GM12878 (cell line): ENCODE measurements around the gene AGBL2. TPM values are rescaled to one million over a fixed set of nuclear protein-coding genes. Genes with fewer than 3 reads are reported as not detected.

ENCODE experiments used
- ATAC-seq: fragments of 200-7000 bp; cut with Tn5 transposase; 3 replicates; pipeline ENCODE4 v1.9.1; 2020; ENCODE audit warnings: mild to moderate bottlenecking, moderate library complexity
- BruUV-seq: library from RNA; stranded (reverse); fragments of 400-500 nt; replicated peaks from 2 replicates; lab custom pipeline; 2021; lab: Mats Ljungman, UMichigan
- CTCF ChIA-PET: fragments of 300-600 bp; sonication (Branson Sonifier 250); formaldehyde crosslinking; extraction: SDS; loops from one replicate; lab custom pipeline; 2021; ENCODE audit warnings: inconsistent platforms; lab: Yijun Ruan, JAX
- POLR2A ChIA-PET: fragments of 350-600 bp; formaldehyde crosslinking; extraction: SDS; loops from one replicate; lab custom pipeline; 2021; ENCODE audit warnings: inconsistent platforms; lab: Charles Lee
- RAD21 ChIA-PET: fragments of 300-600 bp; sonication (Branson Sonifier 250); formaldehyde crosslinking; loops from one replicate; lab custom pipeline; 2023; ENCODE audit warnings: antibody characterized with exemption; ENCODE audit not compliant: unreplicated experiment; lab: Charles Lee
- SMC1A ChIA-PET: fragments of 300-600 bp; sonication (Branson Sonifier 250); formaldehyde crosslinking; loops from one replicate; lab custom pipeline; 2023; ENCODE audit not compliant: unreplicated experiment, uncharacterized antibody; lab: Charles Lee
- DNase-seq: peaks from one replicate; pipeline ENCODE4 v3.0.0-alpha.2; 2011; ENCODE audit warnings: low read depth, low spot score
- FAIRE-seq: peaks from 3 replicates; lab custom pipeline; 2011; peaks lifted over from hg19 to GRCh38; lab: Jason Lieb, UNC
- H2AFZ ChIP-seq: 2 replicates; pipeline ENCODE4 v1.6.0; 2011; ENCODE audit warnings: low read depth, low read length, control low read depth; ENCODE audit not compliant: control insufficient read depth
- H3K27ac ChIP-seq: 2 replicates; pipeline ENCODE4 v1.5.1; 2011; ENCODE audit warnings: control low read depth; ENCODE audit not compliant: control insufficient read depth, insufficient read depth
- H3K27me3 ChIP-seq, 2 experiments: replicated peaks in 1 of 2; 2 replicates each; pipeline versions ENCODE4 v1.6.0 to v1.6.1; 2011; ENCODE audit warnings: low read length in 1 of 2; ENCODE audit not compliant: control insufficient read depth in 2 of 2, insufficient read depth in 2 of 2
- H3K36me3 ChIP-seq, 2 experiments: 2 replicates each; pipeline ENCODE4 v1.5.1; 2011; ENCODE audit warnings: low read length in 1 of 2; ENCODE audit not compliant: control insufficient read depth in 2 of 2, insufficient read depth in 2 of 2
- H3K4me1 ChIP-seq: 2 replicates; pipeline ENCODE4 v1.6.1; 2011; ENCODE audit warnings: mild to moderate bottlenecking, low read length, moderate library complexity, mixed read lengths; ENCODE audit not compliant: control insufficient read depth, insufficient read depth
- H3K4me2 ChIP-seq: 2 replicates; pipeline ENCODE4 v1.6.0; 2011; ENCODE audit warnings: control low read depth; ENCODE audit not compliant: control insufficient read depth, insufficient read depth
- H3K4me3 ChIP-seq: fragments of 200-600 bp; sonication (generic); 2 replicates; pipeline ENCODE4 v1.5.1; 2016
- H3K79me2 ChIP-seq: 2 replicates; pipeline ENCODE4 v1.6.0; 2011; ENCODE audit warnings: low read length; ENCODE audit not compliant: control insufficient read depth, insufficient read depth
- H3K9ac ChIP-seq: 2 replicates; pipeline ENCODE4 v1.8.0; 2011; ENCODE audit warnings: low read length, control low read depth, mixed read lengths; ENCODE audit not compliant: control insufficient read depth, insufficient read depth
- H3K9me3 ChIP-seq: replicated peaks from 3 replicates; pipeline ENCODE4 v1.5.1; 2011; ENCODE audit warnings: mild to moderate bottlenecking, low read length; ENCODE audit not compliant: control insufficient read depth, insufficient read depth
- H4K20me1 ChIP-seq: 2 replicates; pipeline ENCODE4 v1.6.0; 2011; ENCODE audit not compliant: control insufficient read depth, insufficient read depth
- CBX3 ChIP-seq: fragments of 200-600 bp; sonication (generic); IDR thresholded peaks from 2 replicates; pipeline ENCODE4 v1.6.1; 2016; ENCODE audit warnings: low read depth, borderline replicate concordance
- DPF2 ChIP-seq: fragments of 450-650 bp; IDR thresholded peaks from 2 replicates; pipeline ENCODE4 v1.6.1; 2017; ENCODE audit warnings: mild to moderate bottlenecking
- EED ChIP-seq: sonication (generic); IDR thresholded peaks from 2 replicates; pipeline ENCODE4 v1.6.1; 2016; ENCODE audit warnings: antibody characterized with exemption, low read depth
- IKZF1 ChIP-seq: fragments of 450-650 bp; conservative IDR thresholded peaks from 2 replicates; pipeline ENCODE4 v1.6.1; 2017; ENCODE audit warnings: antibody characterized with exemption, mild to moderate bottlenecking
- IKZF2 ChIP-seq, 2 experiments: fragments of 450-650 bp; IDR thresholded peaks; 2 replicates each; pipeline ENCODE4 v1.6.1; 2017; ENCODE audit warnings: mild to moderate bottlenecking in 2 of 2, moderate library complexity in 2 of 2
- MEF2B ChIP-seq: fragments of 450-650 bp; IDR thresholded peaks from 2 replicates; pipeline ENCODE4 v1.6.1; 2018; ENCODE audit warnings: mild to moderate bottlenecking, moderate library complexity; ENCODE audit not compliant: partially characterized antibody, poor library complexity, severe bottlenecking
- MTA2 ChIP-seq: fragments of 450-650 bp; IDR thresholded peaks from 2 replicates; pipeline ENCODE4 v1.6.1; 2016; ENCODE audit warnings: low read depth, mild to moderate bottlenecking, moderate library complexity
- NFIC ChIP-seq: IDR thresholded peaks from 2 replicates; pipeline ENCODE4 v1.6.1; 2012; ENCODE audit warnings: low read depth, mild to moderate bottlenecking, inconsistent platforms, low read length, moderate library complexity
- PML ChIP-seq: IDR thresholded peaks from 2 replicates; pipeline ENCODE4 v1.6.1; 2012; ENCODE audit warnings: low read length, inconsistent platforms
- RUNX3 ChIP-seq: IDR thresholded peaks from 2 replicates; pipeline ENCODE4 v1.6.1; 2012; ENCODE audit warnings: low read length, inconsistent platforms
- SP1 ChIP-seq: IDR thresholded peaks from one replicate; pipeline ENCODE4 v1.6.1; 2011; ENCODE audit warnings: low read depth, low read length
- SPI1 ChIP-seq: IDR thresholded peaks from 2 replicates; pipeline ENCODE4 v1.6.1; 2011; ENCODE audit warnings: low read depth, mild to moderate bottlenecking, low read length, moderate library complexity, borderline replicate concordance; ENCODE audit not compliant: insufficient read depth
- SREBF2 ChIP-seq: IDR thresholded peaks from 2 replicates; pipeline ENCODE4 v1.6.1; 2012; ENCODE audit warnings: mild to moderate bottlenecking, low read length
- SUPT20H ChIP-seq: IDR thresholded peaks from 2 replicates; pipeline ENCODE4 v1.6.1; 2011; ENCODE audit warnings: low read depth, mild to moderate bottlenecking, low read length, moderate library complexity, borderline replicate concordance; ENCODE audit not compliant: control insufficient read depth
- SUZ12 ChIP-seq: fragments of 200-600 bp; sonication (generic); IDR thresholded peaks from one replicate; pipeline ENCODE4 v1.6.1; 2018; ENCODE audit warnings: antibody characterized with exemption, mild to moderate bottlenecking; ENCODE audit not compliant: unreplicated experiment
- ZBTB11 ChIP-seq: fragments of 450-650 bp; formaldehyde crosslinking; IDR thresholded peaks from 2 replicates; pipeline ENCODE4 v1.5.0; 2022; ENCODE audit warnings: mild to moderate bottlenecking, missing genetic modification characterization
- WGBS: methylation state at CpG from one replicate; pipeline ENCODE4 v1.1.6; 2016; ENCODE audit warnings: low lambda C conversion rate; ENCODE audit not compliant: insufficient replicate concordance, insufficient coverage; ENCODE audit errors: missing lambda C conversion rate; 5-methylcytosine and 5-hydroxymethylcytosine counted together
- in situ Hi-C: fragments of 300-500 bp; cut with MboI; formaldehyde crosslinking; loops from 9 replicates; pipeline ENCODE4 v1.14.3; 2018; ENCODE audit warnings: mixed read lengths
- intact Hi-C: fragments of 100-400 bp; cut with micrococcal nuclease; formaldehyde crosslinking; loops from one replicate; pipeline ENCODE4 v1.14.2; 2022; ENCODE audit not compliant: unreplicated experiment
- polyA plus RNA-seq, 11 experiments: library from polyadenylated mRNA; depleted of rRNA in 4 of 11; unstranded in 6 of 11; stranded (reverse) in 5 of 11; fragments of >200 nt; fragmentation: Nextera tagmentation in 4 of 11; fragmentation: Illumina TruSeq in 1 of 11; extraction: Ambion mirVana in 4 of 11; extraction: Trizol in 1 of 11; gene quantifications; 1 replicate in 1 of 11; 2 replicates in 10 of 11; pipeline versions ENCODE4 v1.2.1 to v1.2.3, GENCODE V29; 2011 to 2016; ENCODE audit warnings: inconsistent platforms in 2 of 11, missing spikeins in 2 of 11, low read depth in 1 of 11
- total RNA-seq, 4 experiments: library from RNA; depleted of rRNA in 3 of 4; stranded (reverse); fragments of >200 nt in 3 of 4; fragmentation: Illumina TruSeq in 1 of 4; extraction: Trizol in 1 of 4; gene quantifications; 2 replicates each; pipeline versions ENCODE4 v1.2.1 to v1.2.3, GENCODE V29; 2013 to 2021
- TF ChIP-seq, protein P1 (sequence below): fragments of 450-650 bp; IDR thresholded peaks from 2 replicates; pipeline ENCODE4 v1.6.1; 2017; ENCODE audit warnings: mild to moderate bottlenecking

The AGBL2 gene
- total and polyA plus RNA-seq, 10 of the 15 experiments (the other 5 are each of a cell fraction or from before 2014, with no cell fraction given) = 0.93 to 12.2 (median 2.9) TPM

DNA sequence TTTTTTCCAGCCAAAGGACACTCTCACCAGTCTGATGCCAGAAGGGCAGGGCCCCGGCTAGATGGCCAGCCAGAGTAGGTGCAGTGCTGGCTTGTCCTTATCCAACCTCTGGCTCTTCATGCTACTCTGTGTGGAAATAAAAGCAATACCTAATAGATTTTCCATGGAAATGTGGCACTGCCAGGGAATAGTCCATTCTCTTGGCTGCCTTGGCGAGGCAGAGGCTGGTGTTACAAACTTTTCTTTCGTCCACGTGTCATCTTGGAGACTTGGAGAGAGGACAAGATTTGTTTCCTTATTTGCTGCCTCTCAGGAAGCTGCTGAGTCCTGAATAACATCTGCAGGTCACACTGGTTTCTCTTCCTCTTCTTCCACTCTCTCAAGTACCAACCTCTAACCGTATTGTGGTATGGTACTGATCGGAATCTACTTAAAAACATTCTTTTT lies 103.8 kb downstream of the AGBL2 start:
- Histone ChIP-seq H3K79me2 (no peaks in the 10 kb centered on the region), H3K27me3 (no peaks in the 10 kb centered on the region; a peak in 1 of 4 replicates), H3K27ac (no peak overlapping the region), H4K20me1 (no peaks in the 10 kb centered on the region), H3K4me1 (peaks cover 8% of the 10 kb centered on the region), H3K9me3 (no peaks in the 10 kb centered on the region), H3K4me3 (no peak overlapping the region; the same call in 1 of the 2 replicates), H2AFZ (peak overlapping the region; percentile 9; the same call in 1 of the 2 replicates), H3K36me3 (no peaks in the 10 kb centered on the region), H3K4me2 (peak overlapping the region; percentile 44; the same call in 1 of the 2 replicates), H3K9ac (no peak overlapping the region)
- SMC1A ChIA-PET = no interaction called here
- in situ Hi-C loops (no loop called here), intact Hi-C loops (no loop called here)
- 44% methylated on average over 6 of the region's 6 CpGs for WGBS
- peak; percentile 42 for DNase-seq
- no peak for TF ChIP-seq SUPT20H
- TF ChIP-seq SPI1 = peak; percentile 93
- no peak for TF ChIP-seq CBX3
- TF ChIP-seq MTA2 = no peak
- TF ChIP-seq MEF2B = peak; percentile 22
- peak; percentile 35; the same call in 1 of the 2 replicates for TF ChIP-seq IKZF1
- TF ChIP-seq, protein P1, sequence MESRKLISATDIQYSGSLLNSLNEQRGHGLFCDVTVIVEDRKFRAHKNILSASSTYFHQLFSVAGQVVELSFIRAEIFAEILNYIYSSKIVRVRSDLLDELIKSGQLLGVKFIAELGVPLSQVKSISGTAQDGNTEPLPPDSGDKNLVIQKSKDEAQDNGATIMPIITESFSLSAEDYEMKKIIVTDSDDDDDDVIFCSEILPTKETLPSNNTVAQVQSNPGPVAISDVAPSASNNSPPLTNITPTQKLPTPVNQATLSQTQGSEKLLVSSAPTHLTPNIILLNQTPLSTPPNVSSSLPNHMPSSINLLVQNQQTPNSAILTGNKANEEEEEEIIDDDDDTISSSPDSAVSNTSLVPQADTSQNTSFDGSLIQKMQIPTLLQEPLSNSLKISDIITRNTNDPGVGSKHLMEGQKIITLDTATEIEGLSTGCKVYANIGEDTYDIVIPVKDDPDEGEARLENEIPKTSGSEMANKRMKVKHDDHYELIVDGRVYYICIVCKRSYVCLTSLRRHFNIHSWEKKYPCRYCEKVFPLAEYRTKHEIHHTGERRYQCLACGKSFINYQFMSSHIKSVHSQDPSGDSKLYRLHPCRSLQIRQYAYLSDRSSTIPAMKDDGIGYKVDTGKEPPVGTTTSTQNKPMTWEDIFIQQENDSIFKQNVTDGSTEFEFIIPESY = no peak
- 0 out of 2 replicates have a peak, but pooled peaks have one; percentile 29 for TF ChIP-seq PML
- peak; percentile 39; the same call in 1 of the 2 replicates for TF ChIP-seq DPF2
- peak; percentile 60 for TF ChIP-seq RUNX3
- TF ChIP-seq EED = peak; percentile 49; the same call in 1 of the 2 replicates
- peak; percentile 61 to 73 for TF ChIP-seq IKZF2 (IDR thresholded peaks at IDR 0.05)
- TF ChIP-seq NFIC = no peak
- TF ChIP-seq ZBTB11 (CRISPR knock-in tag) = no peak
- TF ChIP-seq SUZ12 = no peak
- TF ChIP-seq SREBF2 = no peak
- no peak for TF ChIP-seq SP1
- RAD21 ChIA-PET = interaction anchor here (1.0 kb wide), 1 partner anchor 82 kb away, joined by 3 read pairs; no protein-coding TSS in a partner anchor
- BruUV-seq = no TSS peak
- peak; percentile 93 for ATAC-seq
- POLR2A ChIA-PET = no interaction called here
- FAIRE-seq = peak; percentile 85
- CTCF ChIA-PET = interaction anchor here (0.6 kb wide), 1 partner anchor 20 kb away, joined by 3 read pairs; no protein-coding TSS in a partner anchor
